ENCODE data around the gene KSR1.
A peak's percentile ranks its signal among the peaks of the same experiment; 100 is the strongest.
"Not testable (repeated sequence)": the region's sequence is repeated elsewhere in the genome, so short reads cannot be mapped to it uniquely, and the experiment has no call there.

KSR1 gene

DNA sequence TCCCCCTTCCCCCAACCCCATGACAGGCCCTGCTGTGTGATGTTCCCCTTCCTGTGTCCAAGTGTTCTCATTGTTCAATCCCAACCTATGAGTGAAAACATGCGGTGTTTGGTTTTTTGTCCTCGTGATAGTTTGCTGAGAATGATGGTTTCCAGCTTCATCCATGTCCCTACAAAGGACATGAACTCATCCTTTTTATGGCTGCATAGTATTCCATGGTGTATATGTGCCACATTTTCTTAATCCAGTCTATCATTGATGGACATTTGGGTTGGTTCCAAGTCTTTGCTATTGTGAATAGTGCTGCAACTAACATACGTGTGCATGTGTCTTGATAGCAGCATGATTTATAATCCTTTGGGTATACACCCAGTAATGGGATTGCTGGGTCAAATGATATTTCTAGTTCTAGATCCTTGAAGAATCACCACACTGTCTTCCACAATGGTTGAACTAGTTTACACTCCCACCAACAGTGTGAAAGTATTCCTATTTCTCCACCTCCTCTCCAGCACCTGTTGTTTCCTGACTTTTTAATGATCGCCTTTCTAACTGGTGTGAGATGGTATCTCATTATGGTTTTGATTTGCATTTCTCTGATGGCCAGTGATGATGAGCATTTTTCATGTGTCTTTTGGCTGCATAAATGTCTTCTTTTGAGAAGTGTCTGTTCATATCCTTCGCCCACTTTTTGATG, 28.9 kb upstream of the KSR1 start:
- DNase-seq, result not testable (repeated sequence)

DNA sequence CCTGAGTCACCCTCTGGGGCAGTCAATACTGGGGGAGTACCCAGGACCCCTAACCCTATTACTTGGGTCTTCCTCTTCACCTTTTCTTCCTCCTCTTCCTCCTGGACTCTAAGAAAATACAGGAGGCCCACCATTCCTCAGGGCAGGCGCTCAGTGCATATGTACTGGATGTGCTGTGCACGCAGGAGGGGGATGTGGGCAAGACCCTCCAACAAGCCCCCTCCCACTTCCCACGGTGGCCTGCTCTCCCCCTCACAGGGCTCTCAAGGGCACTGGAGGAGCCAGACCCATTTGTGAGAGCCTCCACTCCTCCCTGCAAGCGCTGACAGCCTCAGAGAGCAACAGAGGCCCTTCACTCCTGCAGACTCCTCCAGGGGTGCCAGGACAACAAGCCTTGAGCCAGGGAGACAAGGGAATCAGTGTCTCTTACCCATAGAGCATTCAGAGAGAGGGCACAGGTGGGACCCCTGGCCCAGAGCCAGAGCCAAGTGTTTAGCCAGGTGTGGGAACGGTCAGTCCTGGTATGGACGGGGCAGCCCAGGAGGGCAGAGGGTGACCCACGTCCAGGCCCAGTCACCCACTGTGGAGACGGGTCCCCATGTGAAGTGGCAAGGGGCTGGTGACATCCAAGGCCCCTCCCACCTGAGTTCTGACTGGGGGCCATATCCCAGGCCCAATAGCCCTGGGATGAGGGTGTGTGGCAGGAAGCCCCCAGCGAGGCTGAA, 27.3 kb upstream of the KSR1 start:
- DNase-seq, result no peak

DNA sequence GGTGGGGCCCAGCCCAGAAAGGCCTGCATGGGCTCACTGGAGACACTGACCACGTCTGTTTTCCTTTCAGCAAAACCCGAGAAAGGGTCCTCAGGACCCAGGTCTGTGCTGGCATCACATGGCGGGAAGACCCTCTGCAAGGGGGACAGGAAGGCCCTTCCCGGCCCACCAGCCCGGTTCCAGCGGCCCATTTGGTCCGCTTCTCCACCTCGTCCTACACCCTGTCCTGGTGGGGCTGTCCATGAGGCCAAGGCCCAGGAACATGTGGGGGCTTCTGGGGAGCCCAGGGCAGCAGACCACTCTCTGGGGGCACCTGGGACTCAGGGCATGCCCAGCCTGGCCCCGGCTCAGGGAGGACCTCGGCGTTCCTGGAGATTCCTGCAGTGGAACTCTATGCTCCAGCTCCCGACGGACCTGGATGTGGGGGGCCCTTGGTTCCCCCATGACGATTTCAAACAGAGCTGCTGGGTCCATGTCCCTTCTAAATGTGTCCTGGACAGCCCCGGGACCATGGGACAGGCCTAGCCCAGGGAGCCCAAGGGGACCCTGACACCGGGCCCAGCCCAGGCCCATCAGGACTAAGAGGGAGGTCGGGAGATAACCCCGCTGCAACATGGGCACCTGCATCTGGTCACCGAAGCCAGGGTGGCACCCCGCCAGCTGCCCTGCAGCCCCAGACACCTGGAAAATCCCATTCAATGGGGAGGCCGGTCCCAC, 26.4 kb upstream of the KSR1 start:
- no peak for DNase-seq

DNA sequence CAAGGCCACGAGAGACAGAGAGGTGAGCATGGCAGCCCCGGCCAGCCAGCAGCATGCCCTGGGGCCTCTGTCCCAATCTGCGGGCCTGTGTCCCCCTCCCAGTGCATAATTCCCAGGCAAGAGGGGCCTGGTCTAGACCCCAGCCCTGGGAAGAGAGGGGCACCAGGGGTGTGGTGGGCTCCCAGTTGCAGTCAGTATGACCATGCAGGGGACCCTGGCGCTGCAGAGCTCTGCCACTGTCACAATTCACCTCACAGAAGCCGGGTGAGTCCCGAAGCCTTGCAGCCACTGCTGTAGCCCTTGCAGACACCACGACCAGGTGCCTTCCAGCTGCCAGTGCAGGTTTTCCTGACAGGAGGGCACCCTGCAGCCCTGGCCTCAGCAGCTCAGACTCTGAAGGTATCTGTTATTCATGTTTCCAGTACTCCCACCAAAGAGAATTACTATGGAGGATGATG, 25.8 kb upstream of the KSR1 start:
- DNase-seq, result no peak

DNA sequence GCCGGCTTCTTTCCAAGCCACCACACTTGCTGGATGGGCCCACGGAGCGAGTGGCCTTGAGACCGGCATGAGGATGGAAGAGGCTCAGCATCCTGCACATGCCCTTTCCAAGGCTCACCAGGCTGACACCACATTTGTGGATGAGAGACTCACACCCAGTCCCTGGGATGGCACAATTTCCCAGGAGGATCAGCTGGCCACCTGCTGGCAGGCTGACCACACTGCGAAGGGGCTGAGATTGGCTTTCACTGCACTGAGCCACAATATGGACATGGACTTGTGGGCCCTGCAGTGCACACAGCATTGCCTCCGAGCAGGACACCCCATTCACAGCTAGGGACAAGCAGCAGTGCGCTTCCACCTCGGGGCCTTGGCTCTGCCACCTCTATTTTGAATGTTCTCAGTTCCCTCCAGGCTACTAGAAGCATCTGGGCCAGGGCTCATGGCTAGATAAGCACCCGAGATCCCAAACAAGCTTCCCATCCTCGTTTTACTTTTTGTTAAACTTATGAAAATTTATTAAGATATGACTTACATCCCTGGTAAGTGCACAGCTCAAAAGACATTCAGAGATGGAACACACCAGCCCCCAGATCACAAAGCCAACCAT, 25.3 kb upstream of the KSR1 start:
- peak; percentile 22 for DNase-seq

DNA sequence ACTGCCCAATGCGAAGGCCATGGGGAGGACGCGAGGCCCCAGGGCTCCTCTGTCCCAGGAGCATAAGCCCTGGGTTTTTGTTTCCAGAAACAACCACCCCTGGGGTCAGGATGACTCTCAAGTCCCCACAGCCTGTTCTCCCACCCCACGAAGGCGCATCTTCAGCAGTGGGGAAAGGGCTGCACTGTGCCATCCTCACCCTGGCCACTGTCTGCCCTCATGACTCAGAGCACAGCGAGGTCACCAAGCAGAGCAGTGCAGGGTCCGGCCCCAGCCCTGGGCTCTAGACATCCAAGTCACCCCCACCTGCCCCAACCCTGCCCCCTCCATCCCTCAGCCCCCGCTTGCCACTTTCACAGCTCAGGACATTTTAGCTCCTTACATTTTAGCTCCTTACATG, 22.7 kb upstream of the KSR1 start:
- DNase-seq, result no peak

DNA sequence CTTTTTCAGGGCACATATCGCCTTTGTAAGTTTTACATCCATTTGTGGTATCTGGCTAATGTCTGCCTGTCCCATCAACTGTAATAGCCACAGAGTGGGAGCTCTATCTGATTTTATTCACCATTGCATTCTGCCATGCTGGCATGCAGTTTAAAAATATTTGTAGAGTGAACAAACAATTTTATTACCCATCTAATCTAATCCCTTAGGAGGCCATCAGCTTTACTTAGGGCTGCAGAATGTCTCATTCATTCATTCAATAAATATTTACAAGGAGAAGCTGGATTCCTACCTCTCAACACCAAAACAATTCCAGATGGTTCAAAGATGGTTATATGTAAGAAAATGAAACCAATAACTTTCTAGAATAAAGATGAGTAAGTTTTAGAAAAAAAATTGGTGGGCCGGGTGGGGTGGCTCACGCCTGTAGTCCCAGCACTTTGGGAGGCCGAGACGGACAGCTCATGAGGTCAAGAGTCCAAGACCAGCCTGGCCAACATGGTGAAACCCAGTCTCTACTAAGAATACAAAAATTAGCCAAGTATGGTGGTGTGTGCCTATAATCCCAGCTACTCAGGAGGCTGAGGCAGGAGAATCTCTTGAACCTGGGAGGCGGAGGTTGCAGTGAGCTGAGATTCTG, 20.7 kb upstream of the KSR1 start:
- DNase-seq, result not testable (repeated sequence)

DNA sequence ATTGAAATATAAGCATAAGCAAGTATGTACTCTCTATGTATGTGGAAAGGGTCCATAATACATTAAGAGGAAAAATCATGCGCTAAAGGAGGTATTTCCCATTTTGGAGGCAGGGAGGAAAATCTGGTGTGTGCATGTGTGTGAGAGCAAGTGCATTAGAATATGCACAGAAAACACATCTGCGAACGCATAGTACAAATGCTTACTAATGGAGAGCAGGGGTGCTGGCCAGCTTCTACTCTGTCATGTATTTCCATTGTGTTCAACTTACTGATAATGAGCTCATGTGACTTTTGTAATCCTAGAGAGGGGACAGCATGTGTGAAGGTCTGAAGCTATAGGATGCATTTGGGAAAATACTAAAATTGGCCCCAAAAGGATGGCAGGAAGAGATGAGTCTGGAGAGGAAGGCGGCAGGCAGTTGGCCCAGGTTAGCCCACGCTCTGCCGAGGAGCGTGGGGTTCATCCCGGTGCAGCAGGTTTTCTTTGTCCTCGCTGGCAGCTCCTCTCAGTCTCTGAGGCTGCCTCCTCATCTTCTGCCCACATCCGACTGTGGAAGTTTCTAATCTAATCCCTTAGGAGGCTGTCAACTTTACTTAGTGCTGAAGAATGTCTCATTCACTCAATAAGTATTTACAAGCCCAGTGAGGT, 17.8 kb upstream of the KSR1 start:
- DNase-seq, result no peak

DNA sequence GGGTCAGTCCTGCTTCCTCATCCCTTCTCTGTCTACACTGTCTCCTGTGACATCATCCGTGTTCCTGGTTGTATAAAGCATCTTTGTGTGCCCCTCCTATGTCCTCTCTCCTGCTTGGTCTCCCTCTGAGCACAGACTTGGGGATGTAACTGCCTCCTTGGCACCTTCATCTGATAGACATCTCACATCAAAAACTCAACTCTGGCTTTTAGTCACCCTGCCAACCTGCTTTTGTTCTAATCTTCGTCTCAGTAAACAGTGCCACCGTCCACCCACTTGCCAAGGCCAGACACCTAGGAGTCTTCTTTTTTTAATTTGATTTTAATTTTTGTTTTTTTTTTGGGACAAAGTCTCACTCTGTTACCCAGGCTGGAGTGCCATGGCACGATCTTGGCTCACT, 16.9 kb upstream of the KSR1 start:
- no peak for DNase-seq

DNA sequence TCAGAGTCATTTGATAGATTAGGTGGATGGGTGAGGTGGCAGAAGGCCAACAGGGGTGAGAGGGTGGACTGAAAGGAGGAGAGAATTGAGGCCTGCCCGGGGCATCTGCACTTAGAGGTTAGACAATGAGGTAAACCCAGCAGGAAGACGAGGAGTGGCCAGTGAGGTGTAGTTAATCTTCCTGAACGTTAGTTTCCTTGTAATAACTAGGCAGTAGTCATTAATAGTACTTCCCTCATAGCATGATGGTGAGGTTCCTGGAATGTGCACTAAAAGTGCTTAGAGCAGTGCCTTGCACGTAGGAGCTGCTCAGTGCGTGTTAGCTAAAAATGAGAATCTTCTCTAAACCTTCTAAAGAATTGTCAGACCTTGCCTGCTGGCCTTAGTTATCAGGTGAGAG, 13.5 kb upstream of the KSR1 start:
- DNase-seq, result no peak

DNA sequence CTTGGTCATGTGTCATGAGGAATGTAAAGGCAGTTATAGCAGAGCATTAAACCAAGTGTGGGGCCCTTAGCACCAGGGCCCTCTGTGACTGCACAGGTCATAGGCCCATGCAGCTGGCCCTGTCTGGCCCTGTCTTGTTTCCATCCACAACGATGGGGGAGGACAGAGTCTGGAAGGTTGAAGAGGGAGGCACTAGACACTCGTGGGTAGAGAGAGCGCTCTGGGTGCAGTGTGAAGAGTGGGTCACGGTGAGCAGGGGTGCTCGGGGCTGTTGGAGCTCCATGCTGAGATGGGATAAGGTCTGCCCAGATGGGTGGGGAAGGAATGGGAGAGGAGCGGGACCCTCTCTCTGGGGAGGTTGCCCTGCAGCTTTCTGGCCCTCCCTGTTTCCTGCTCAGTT, 12.8 kb upstream of the KSR1 start:
- no peak for DNase-seq

DNA sequence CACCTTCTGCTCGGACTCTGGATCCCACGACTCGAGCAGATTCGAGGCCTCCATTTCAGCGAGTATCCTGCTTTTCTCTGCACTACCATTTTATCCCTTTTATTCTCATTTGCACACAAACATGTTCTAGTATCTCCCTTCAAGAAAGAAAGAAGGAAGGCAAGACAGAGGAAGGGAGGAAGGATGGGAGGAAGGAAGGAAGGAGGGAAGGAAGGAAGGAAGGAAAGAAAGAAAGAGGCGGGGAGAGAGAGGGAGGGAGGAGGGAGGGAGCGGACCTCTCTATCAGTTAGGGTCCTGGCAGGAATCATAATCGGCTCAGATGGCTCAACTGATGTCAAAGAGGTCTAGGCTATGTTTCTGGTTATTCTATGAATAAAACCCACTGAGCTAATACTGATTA, 10.3 kb upstream of the KSR1 start:
- DNase-seq, result no peak

DNA sequence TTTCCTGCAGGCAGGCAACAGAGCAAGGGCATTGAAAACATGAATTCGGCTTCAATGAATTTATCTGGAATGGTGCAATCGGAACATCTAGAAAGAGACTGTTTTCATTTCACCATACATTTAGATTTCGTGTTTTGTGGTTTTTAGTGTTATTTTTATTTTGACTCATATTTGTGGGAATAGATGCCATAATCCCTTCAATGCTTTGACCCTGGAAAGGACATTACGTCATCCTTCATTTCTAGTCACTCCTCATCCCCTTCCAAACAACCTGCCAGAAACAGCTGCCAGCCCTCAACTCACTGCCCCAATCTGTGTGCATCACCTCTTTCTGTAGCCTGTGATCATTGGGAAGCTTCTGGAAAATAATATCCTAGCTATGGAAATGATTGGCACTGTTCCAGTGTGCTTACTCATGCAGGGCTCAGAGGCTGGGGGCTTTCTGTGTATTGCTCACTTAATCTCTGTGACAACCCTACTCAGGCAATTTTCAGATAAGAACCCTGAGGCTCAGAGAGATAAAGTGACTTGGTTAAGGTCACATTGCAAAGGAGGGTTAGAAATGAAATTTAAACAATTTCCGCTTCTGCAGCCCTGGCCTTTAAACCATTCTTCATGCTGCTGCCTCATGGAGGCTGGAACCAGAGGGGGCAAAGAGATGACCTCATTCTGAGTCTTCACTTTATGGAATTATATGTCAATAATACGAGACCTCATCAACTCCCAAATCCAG, 9.5 kb upstream of the KSR1 start:
- peak; percentile 87 for DNase-seq

DNA sequence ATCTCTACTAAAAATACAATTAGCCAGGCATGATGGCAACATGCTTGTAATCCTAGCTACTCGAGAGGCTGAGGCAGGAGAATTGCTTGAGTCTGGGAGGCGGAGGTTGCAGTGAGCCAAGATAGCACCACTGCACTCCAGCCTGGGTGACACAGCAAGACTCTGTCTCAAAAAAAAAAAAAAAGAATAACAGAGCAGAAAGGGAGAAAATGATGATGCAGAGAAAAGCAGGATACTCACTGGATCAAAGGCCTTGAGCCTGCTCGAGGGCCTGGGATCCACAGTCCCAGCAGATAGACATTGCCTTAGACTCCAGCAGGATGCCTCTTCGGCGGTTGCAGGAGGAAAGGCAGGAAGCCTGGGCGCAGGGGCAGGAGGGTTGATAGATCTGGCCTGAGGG, 7.7 kb upstream of the KSR1 start:
- not testable (repeated sequence) for DNase-seq

DNA sequence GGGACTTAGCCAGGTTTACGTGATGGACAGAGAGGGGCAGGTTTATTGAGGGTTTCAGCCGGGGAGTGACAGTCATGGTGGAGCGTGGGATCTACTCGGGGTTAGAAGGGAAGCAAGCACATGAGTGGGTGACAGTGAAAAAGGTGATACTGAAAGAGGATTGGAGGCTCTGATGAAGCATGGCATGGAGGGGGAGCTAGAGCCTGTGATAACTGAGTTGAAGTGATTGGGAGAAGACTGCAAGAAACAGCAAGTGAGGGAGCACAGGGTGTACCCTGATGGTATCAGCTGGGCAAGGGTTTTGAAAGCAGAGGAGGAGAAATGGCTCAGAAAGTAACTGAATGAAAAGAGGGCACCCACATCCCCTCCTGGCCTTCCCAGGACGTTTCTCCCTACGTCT, 6.7 kb upstream of the KSR1 start:
- DNase-seq, result no peak

DNA sequence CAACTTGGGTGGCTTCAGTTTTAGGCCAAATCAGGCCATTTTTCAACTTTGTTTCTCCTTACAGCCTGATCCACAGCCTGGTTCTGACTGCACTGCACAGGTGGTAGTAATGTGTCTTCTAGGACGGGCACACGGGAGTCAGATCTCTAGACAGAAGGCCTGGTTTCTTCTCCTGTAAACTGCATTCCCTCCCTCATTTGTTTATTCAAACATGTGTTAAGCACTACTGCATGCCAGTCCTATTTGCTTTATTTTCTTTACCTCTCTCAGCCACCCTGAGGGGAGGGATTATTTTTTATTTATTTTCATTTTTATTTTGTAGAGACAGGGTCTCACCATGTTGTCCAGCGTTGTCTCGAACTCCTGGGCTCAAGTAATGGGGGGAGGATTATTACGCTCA, 6.3 kb upstream of the KSR1 start:
- DNase-seq, result no peak

DNA sequence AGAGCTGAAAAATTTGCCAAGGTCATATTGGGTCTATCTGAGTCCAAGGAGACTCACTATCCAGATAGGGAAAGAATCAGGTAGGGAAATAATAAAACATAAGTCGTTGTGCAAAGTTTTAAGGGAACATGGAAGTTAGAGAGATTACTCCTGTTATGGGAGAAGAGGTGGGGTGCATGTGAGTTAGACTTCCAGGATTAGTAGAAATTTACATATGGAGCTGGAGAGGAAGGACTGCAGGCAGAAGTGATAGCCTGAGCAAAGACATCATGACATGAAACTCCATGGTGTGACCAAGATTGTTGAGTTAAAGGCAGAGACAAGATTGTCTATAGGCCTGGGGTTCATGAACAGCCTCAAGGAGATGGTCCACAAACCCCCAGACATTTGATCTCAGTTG, 5.8 kb upstream of the KSR1 start:
- DNase-seq, result no peak

DNA sequence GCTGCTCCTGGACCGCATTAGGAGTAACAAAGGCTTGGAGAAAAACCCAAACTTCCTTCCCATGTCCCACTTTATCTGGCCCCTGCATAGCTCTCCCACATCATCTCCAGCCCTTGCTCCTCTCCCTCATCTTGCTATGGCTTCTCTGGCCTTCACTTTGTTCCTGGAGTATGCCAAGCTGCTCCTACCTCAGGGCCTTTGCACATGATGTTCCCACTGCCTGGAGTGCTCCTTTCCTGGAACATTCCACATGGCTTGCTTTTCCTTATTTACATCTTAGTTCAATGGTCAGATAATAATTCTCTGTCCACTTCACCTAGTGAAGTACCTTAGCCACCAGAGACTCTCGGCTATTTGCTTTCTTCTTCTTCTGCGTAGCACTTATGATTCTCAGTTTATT, 4.3 kb upstream of the KSR1 start:
- DNase-seq, result no peak

DNA sequence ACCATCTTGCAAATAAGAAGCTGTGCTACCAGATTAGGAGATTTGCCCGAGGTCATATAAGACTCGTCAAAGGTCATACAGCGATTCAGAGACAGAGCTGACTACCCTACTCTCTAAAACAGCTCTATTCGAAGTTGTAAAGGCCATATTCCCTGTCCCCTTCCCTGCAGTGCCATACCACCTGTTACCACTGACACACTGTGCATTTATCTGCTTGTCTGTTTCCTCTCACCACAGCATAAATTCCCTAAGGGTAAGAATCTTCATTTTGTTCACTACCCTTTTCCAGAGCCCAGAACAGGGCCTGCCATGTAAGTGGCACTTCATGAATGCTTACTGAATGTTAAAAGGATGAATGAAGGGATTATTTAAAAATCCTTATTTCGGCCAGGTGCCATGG, 3.4 kb upstream of the KSR1 start:
- no peak for DNase-seq

DNA sequence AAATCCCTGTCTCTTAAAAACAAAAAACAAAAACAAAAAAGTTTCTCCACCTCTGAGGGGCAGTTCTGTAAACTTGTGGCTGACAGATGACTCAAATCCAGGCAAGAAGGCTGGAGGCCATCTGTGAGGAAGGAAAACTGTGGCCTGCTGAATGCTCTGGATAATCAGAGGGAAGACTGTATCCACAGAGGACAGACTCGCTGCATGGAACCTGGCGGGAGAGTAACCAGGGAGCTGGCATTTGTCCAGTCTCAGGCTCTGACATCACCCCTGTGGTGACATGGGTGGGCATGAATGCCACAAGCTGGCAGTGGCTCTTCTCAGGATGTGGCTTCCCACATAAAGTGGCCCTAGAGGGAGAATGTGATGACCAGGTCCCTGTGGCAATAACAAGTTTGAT, 2.8 kb upstream of the KSR1 start:
- DNase-seq, result no peak

DNA sequence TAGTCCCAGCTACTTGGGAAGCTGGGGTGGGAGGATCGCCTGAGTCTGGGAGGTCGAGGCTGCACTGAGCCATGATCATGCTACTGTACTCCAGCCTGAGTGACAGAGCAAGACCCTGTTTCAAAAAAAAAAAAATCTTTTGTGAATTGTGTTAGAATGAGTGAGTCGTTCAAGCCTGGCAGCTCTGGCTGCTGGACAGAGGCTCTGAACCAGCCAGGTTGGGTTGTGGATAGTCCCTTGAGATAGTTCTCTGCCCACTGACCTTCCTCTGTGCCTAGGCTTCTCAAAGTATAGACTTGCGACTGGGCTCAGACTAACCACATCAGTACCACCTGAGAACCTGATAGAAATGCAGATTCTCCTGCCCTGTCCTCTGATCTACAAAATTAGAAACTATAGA, 2.2 kb upstream of the KSR1 start:
- no peak for DNase-seq

Measured in fibroblast of skin of right biceps (primary cell).